Measurements from ENCODE around the gene LY86. TPM values are rescaled to one million over a fixed set of nuclear protein-coding genes. Genes with fewer than 3 reads are reported as not detected.

Gene LY86
- total and polyA plus RNA-seq, 7 donors, result 0.18 to 1.3 (median 0.42) TPM

GRCh38 chr6:6577735-6578134, 10.8 kb upstream of the LY86 start:
- Histone ChIP-seq H3K36me3 (ENCODE audit: insufficient read depth in 1 of 2, low read depth in 1 of 2) (no peaks in the 10 kb centered on the region), H3K9me3 (no peaks in the 10 kb centered on the region), H3K27ac (no peak overlapping the region), H3K4me3 (no peak overlapping the region), H3K4me1 (no peaks in the 10 kb centered on the region), H3K27me3 (ENCODE audit: insufficient read depth in 3 of 3, low read length in 2 of 3) (no peaks in the 10 kb centered on the region)
- intact Hi-C loops (cut with DNase I), result no loop called here
- DNase-seq, result no peak
- no peak for ATAC-seq
- 85 to 91% (median 89%) methylated on average over 1 of the region's 1 CpG for WGBS, 3 donors
- TF ChIP-seq CTCF (IDR thresholded peaks at IDR 0.05), result no peak

- Histone ChIP-seq H3K36me3 (ENCODE audit: insufficient read depth in 1 of 2, low read depth in 1 of 2) (no peaks in the 10 kb centered on the region), H3K4me1 (no peaks in the 10 kb centered on the region), H3K27me3 (ENCODE audit: insufficient read depth in 3 of 3, low read length in 2 of 3) (no peaks in the 10 kb centered on the region), H3K9me3 (no peaks in the 10 kb centered on the region), H3K4me3 (no peak overlapping the region), H3K27ac (no peak overlapping the region)
- DNase-seq, result no peak
- intact Hi-C loops (cut with DNase I), result no loop called here
- no peak for ATAC-seq
- WGBS, 3 donors, result 95 to 100% (median 96%) methylated on average over 1 of the region's 1 CpG
- no peak for TF ChIP-seq CTCF (IDR thresholded peaks at IDR 0.05)
These were observed 9.2 kb upstream of the LY86 start for GRCh38 chr6:6579281-6579680.

- WGBS, 3 donors, result 83 to 88% (median 84%) methylated on average over 6 of the region's 6 CpGs
- TF ChIP-seq CTCF (IDR thresholded peaks at IDR 0.05), result no peak
- H3K9me3 ChIP-seq, result no peaks in the 10 kb centered on the region
- H3K27me3 ChIP-seq (ENCODE audit: insufficient read depth in 3 of 3, low read length in 2 of 3), result no peaks in the 10 kb centered on the region
- no peak overlapping the region for H3K4me3 ChIP-seq
- intact Hi-C loops (cut with DNase I), result no loop called here
- DNase-seq (no peak), ATAC-seq (no peak)
- H3K36me3 ChIP-seq (ENCODE audit: insufficient read depth in 1 of 2, low read depth in 1 of 2), result no peaks in the 10 kb centered on the region
- no peak overlapping the region for H3K27ac ChIP-seq
- H3K4me1 ChIP-seq, result no peaks in the 10 kb centered on the region
These were observed 8.2 kb upstream of the LY86 start for GRCh38 chr6:6580225-6580856.

GRCh38 chr6:6581054-6581453, 7.5 kb upstream of the LY86 start:
- TF ChIP-seq CTCF (IDR thresholded peaks at IDR 0.05), result no peak
- intact Hi-C loops (cut with DNase I), result no loop called here
- no peaks in the 10 kb centered on the region for H3K36me3 ChIP-seq (ENCODE audit: insufficient read depth in 1 of 2, low read depth in 1 of 2)
- H3K4me3 ChIP-seq, result no peak overlapping the region
- no peaks in the 10 kb centered on the region for H3K4me1 ChIP-seq
- 66 to 75% (median 75%) methylated on average over 3 of the region's 3 CpGs for WGBS, 3 donors
- DNase-seq (no peak), ATAC-seq (no peak)
- H3K27ac ChIP-seq, result no peak overlapping the region
- H3K9me3 ChIP-seq, result no peaks in the 10 kb centered on the region
- no peaks in the 10 kb centered on the region for H3K27me3 ChIP-seq (ENCODE audit: insufficient read depth in 3 of 3, low read length in 2 of 3)

- WGBS, 3 donors, result 82 to 93% (median 84%) methylated on average over 1 of the region's 1 CpG
- Histone ChIP-seq H3K27me3 (ENCODE audit: insufficient read depth in 3 of 3, low read length in 2 of 3) (no peaks in the 10 kb centered on the region), H3K27ac (no peak overlapping the region), H3K36me3 (ENCODE audit: insufficient read depth in 1 of 2, low read depth in 1 of 2) (no peaks in the 10 kb centered on the region), H3K4me3 (no peak overlapping the region), H3K9me3 (no peaks in the 10 kb centered on the region), H3K4me1 (no peaks in the 10 kb centered on the region)
- intact Hi-C loops (cut with DNase I), result no loop called here
- no peak for TF ChIP-seq CTCF (IDR thresholded peaks at IDR 0.05)
- ATAC-seq, result no peak
- DNase-seq, result no peak
These were observed 6.4 kb upstream of the LY86 start for GRCh38 chr6:6582131-6582530.

Data from psoas muscle (tissue), 8 donors.